Lower leg skin (tissue), 3 donors: ENCODE results near the gene MFSD11.

ENCODE experiments used
- POLR2A ChIP-seq, 2 donors: fragments of 450-650 bp; IDR thresholded peaks; one replicate each; pipeline ENCODE4 v1.6.1; 2016 to 2017; ENCODE audit warnings: antibody characterized with exemption in 2 of 2, mild to moderate bottlenecking in 1 of 2, moderate library complexity in 1 of 2
- TF ChIP-seq, protein P1 (sequence below), 3 donors: fragments of 450-650 bp; IDR thresholded peaks; one replicate each; pipeline ENCODE4 v1.5.1; 2016; ENCODE audit warnings: antibody characterized with exemption in 3 of 3, mild to moderate bottlenecking in 3 of 3, moderate library complexity in 2 of 3

DNA sequence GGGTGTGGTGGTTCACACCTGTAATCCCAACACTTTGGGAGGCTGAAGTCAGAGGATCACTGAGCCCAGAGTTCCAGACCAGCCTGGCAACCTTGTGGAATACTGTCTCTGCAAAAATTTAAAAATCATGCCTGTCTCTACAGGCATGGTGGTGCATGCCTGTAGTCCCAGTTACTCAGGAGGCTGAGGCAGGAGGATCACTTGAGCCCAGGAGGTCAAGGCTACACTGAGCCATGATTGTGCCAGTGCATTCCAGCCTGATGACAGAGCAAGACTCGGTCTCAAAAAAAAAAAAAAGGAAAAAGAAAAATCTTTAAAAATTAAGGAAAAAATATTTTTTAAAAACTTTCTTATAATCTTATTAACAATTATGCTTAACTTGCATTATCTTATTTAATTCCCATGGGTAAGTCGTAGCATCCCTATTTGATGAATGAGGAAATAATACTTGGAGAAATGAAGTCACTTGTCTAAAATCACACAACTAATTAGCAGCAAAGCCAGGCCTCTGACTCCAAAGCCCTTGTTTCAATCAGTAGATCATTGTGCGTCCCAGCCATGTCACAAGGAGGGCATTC is 13.6 kb downstream of the MFSD11 start:
- TF ChIP-seq, protein P1, sequence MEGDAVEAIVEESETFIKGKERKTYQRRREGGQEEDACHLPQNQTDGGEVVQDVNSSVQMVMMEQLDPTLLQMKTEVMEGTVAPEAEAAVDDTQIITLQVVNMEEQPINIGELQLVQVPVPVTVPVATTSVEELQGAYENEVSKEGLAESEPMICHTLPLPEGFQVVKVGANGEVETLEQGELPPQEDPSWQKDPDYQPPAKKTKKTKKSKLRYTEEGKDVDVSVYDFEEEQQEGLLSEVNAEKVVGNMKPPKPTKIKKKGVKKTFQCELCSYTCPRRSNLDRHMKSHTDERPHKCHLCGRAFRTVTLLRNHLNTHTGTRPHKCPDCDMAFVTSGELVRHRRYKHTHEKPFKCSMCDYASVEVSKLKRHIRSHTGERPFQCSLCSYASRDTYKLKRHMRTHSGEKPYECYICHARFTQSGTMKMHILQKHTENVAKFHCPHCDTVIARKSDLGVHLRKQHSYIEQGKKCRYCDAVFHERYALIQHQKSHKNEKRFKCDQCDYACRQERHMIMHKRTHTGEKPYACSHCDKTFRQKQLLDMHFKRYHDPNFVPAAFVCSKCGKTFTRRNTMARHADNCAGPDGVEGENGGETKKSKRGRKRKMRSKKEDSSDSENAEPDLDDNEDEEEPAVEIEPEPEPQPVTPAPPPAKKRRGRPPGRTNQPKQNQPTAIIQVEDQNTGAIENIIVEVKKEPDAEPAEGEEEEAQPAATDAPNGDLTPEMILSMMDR (IDR thresholded peaks at IDR 0.05), result no peak
- TF ChIP-seq POLR2A (IDR thresholded peaks at IDR 0.05), result no peak
